ENCODE data around the gene CYP3A4.
"Not testable (repeated sequence)": the region's sequence is repeated elsewhere in the genome, so short reads cannot be mapped to it uniquely, and the experiment has no call there.

The CYP3A4 gene

GRCh38 chr7:99784007-99784406 lies at the start of gene CYP3A4:
Gene CYP3A4, minus strand, starts transcription at chr7:99784184. Its CDS starts 103 bp downstream, at chr7:99784081.
- no peak for DNase-seq (ENCODE audit: low read depth in 2 of 2)

- no peak for DNase-seq (ENCODE audit: low read depth in 2 of 2)
Observed at GRCh38 chr7:99833289-99833877, 49.4 kb upstream of the CYP3A4 start.

DNA sequence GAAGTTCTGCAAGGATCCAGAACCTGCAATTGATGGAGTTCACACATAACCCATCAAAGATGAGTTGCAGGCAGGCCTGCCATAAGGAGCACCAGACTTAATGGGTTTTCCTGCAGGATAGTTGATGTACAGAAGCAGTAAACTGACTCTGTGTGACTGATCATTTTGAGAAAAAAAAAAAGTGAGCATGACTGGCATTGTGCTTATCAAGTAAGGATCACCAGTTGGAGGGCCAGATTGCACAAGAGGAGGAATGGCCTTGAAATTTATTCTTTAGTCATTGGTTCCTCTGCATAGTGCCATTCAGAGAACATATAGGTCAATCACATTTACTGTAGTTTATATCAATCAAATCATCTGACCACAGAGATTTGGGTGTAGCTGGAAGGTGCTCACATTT lies 47.6 kb upstream of the CYP3A4 start:
- no peak for DNase-seq (ENCODE audit: low read depth in 2 of 2)

- DNase-seq (ENCODE audit: low read depth in 2 of 2), result no peak
Observed at GRCh38 chr7:99829524-99830160, 45.7 kb upstream of the CYP3A4 start.

DNA sequence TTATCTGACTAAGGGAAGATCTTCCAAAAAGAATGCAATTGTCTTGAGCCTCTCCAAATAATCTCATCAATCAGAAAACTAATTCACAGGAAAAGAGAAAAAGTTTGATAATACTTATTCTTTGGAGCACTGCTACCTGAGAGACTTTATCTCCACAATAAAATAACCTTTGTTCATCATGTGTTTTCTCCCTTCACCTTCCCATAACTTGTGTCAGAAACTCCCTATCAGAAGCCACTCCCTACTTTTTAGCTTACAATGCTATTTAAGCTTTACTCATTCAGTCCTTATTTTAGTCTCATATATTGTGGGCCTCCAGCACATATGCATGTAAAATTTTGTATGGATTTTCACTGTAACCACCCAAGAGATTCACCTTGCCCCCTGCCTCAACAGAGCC lies 44.8 kb upstream of the CYP3A4 start:
- DNase-seq (ENCODE audit: low read depth in 2 of 2), result no peak

DNA sequence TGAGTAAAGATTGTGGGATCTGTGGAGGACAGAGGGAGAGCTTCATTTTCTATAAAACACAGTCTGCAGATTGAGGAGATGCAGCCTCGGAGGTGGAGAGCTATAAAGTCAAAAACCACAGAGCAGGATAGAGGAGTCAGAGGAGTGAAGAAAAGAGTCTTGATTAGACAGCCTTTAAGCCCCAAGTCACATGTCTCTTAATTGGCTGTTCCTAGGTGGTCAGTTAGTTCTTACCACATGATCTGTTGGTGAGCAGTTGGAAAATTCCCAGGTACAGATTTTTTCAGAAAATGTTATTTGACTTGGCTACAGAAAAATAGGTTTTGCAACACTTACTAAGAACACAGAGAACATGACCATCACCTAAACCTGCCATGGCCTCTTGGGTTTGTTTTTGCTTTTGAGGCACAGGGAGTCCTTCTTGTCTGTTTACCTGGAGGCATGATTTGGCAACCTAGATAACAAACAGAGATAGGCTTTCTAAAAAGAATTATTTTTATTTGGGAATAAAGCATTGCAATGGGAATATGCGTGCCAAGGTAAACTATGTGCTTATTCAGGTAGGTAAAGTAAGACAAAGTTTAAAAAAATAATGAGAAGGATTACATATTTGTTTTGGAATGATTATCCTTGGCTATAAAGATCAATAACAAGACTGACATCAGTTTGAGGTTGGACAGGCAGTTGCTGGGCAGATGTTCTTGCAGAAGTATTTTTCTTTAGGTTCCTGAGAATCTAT lies 43.2 kb upstream of the CYP3A4 start:
- no peak for DNase-seq (ENCODE audit: low read depth in 2 of 2)

- no peak for DNase-seq (ENCODE audit: low read depth in 2 of 2)
Observed at GRCh38 chr7:99825873-99826272, 41.9 kb upstream of the CYP3A4 start.

- no peak for DNase-seq (ENCODE audit: low read depth in 2 of 2)
Observed at GRCh38 chr7:99825452-99825851, 41.5 kb upstream of the CYP3A4 start.

DNA sequence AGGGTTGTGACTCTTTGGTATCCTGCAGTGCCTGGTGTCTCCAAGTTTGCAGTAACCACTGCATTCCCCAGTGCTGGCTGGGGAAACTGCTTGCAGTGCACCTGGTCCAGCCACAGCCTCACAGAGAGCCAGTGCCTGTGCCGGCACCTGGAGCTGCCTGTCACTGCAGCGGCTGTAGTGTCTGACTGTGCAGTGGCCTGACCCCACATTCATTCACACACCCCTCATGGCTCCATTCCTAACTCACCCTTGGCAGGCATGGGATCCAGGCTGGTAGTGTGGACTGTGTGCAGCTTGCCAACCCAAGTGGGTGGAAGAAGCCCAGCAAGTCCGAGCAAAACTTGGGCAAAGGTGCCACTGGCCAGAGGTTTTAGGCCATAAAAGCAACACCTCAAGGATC lies 40.1 kb upstream of the CYP3A4 start:
- no peak for DNase-seq (ENCODE audit: low read depth in 2 of 2)

DNA sequence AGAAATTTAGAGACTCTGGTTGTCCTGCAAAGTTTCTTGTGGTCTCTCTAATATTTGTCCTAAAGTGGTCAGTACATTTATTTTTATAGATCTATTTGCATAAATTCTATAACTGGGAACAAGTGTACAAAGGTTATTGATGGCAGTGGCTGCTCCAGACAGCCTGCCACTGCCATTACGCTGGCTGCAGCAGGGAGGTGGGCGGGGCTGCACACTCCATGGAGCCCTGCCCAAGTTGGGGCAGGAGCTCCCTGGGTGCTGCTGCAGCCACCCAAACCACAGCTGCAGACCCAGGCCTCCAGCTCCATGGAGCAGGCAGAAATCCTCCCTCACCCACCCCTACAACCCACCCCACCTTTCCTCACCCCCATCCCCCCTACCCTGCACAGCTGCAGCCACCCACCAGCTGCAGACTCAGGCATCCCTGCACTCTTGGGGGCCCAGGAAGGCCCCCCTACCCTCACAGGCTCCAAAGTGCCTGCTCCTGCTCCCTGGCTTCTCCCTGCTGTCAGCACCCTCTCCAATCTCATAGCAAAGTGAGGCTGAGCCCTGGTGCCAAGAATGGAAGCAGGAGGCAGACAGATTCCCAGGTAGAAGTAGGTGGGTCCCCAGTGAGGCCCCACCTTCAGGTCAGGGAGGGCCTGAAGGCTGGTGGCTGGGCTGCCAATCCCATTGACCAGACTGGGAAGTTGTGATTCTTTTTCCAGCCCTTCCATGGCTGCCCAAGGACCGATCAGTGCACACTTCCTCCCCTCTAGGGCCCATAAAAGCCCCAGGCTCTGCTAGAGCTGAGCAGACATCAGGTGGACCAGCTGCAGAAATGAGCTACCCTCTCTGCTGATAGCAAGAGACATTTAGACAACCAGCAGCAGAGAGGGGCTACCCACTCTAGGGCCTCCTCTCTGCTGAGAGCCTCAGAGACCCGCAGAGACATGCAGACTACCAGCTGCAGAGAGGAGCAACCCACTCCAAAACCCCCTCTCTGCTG lies 39.0 kb upstream of the CYP3A4 start:
- no peak for DNase-seq (ENCODE audit: low read depth in 2 of 2)

GRCh38 chr7:99820408-99821027 lies 36.5 kb upstream of the CYP3A4 start:
- no peak for DNase-seq (ENCODE audit: low read depth in 2 of 2)

DNA sequence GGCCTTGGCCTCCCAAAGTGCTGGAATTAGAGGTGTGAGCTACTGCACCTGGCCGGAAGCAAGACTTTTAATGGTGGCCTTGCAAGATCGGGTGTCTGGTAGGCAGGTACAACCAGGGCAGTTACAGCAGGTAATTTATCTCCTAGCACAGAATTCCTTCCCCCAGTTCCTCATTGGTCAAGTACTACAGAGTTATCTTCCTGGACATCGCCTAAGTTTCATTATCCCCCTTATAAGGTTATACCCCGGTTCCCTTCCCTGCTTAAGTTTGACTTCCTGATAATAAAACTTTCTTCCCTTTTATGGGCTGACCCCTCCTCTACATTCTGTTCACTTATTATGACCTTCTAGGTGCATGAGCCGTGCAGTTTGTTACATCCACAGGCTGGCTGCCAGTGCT lies 24.8 kb upstream of the CYP3A4 start:
- DNase-seq (ENCODE audit: low read depth in 2 of 2), result no peak

- no peak for DNase-seq (ENCODE audit: low read depth in 2 of 2)
Observed at GRCh38 chr7:99806839-99807478, 23.0 kb upstream of the CYP3A4 start.

GRCh38 chr7:99805641-99806040 lies 21.7 kb upstream of the CYP3A4 start:
- DNase-seq (ENCODE audit: low read depth in 2 of 2), result no peak

DNA sequence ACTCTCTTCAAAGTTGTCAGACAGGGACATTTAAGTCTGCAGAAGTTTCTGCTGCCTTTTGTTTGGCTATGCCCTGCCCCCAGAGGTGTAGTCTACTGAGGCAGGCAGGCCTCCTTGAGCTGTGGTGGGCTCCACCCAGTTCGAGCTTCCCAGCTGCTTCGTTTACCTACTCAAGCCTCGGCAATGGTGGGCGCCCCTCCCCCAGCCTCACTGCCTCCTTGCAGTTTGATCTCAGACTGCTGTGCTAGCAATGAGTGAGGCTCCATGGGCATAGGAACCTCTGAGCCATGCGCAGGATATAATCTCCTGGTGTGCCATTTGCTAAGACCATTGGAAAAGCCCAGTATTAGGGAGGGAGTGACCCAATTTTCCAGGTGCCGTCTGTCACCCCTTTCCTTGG lies 19.1 kb upstream of the CYP3A4 start:
- DNase-seq (ENCODE audit: low read depth in 2 of 2), result not testable (repeated sequence)

GRCh38 chr7:99801407-99801806 lies 17.4 kb upstream of the CYP3A4 start:
- DNase-seq (ENCODE audit: low read depth in 2 of 2), result not testable (repeated sequence)

DNA sequence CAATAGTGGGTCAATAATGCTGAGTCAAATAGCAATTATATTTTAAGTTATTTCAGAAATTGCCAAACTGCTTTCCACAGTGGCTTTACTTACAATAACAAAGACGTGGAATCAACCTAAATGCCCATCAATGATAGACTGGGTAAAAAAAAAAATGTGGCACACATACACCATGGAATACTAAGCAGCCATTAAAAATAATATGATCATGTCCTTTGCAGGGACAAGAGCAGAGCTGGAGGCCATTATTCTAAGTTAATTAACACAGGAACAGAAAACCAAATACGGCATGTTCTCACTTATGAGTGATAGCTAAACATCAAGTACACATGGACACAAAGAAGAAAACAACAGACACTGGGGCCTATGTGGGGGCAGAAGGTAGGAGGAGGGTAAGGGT lies 15.0 kb upstream of the CYP3A4 start:
- no peak for DNase-seq (ENCODE audit: low read depth in 2 of 2)

- not testable (repeated sequence) for DNase-seq (ENCODE audit: low read depth in 2 of 2)
Observed at GRCh38 chr7:99795864-99796263, 11.9 kb upstream of the CYP3A4 start.

DNA sequence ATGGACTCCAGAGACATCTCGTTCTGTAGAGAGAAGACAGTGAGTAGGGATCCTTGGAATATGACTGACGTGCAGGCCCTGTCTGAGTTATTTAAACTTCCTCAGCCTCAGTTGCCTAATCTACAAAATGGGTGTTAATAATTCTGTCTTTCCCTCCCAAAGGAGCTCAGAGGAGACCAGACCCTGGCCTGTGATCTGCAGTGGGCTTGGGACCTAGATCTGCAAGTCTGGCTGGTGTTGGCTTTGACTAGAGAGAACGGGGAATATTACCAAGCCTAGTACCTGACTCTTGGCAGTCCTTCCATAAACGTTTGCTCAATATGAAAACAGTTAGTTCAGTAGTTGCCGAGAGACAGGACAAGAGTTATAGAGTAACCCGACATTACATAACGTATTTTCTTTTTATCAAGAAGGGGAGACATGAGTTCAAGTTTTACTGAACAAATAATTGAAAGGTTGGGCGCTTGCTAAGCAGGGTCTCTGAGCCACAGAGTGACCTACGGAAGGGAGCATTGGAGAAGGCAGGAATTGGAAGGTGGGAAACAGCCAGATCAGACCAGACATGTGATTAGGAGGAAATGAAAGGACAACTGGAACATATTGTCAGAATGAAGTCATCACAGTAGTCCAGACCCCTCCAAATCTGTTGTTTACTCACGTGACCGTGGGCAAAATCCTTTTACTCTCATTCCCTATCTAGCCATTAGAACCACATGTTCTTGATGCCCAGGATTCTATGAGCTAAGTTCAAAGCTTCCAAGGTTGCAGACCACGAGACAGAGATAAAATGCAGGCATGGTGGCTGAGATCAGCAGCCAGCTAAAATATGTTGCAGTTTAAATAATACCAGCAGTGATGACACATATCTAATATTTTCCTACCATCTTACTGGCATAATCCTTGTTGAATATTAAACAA lies 10.9 kb upstream of the CYP3A4 start:
- no peak for DNase-seq (ENCODE audit: low read depth in 2 of 2)

- no peak for DNase-seq (ENCODE audit: low read depth in 2 of 2)
Observed at GRCh38 chr7:99793443-99793842, 9.5 kb upstream of the CYP3A4 start.
